ENCODE data around the gene POLR2I.

GRCh38 chr19:36092566-36092965 lies 22.1 kb downstream of the POLR2I start:
- TF ChIP-seq ZNF292 (tag by site-specific recombination; IDR thresholded peaks at IDR 0.05; ENCODE audit: borderline replicate concordance, low read depth) (no peak), KLF16 (tag by site-specific recombination; IDR thresholded peaks at IDR 0.05) (no peak), ZNF549 (tag by site-specific recombination; IDR thresholded peaks at IDR 0.05) (no peak), CTCF (tag by site-specific recombination; IDR thresholded peaks at IDR 0.05) (peak; percentile 46; the same call in 1 of the 2 replicates), BCL11A (tag by site-specific recombination; IDR thresholded peaks at IDR 0.05; ENCODE audit: low read depth) (no peak), ZNF132 (tag by site-specific recombination; IDR thresholded peaks at IDR 0.05; ENCODE audit: borderline replicate concordance) (no peak)
